Kasumi-1 (cell line): ENCODE data around the gene ATP2A1.

Source experiments
- DNase-seq, 2 experiments: peaks; one replicate each; lab custom pipeline; 2025; lab: John Stamatoyannopoulos, UW

The ATP2A1 gene

GRCh38 chr16:28878083-28878926, at the start of gene ATP2A1:
Gene ATP2A1, plus strand, starts transcription at chr16:28878488. Its CDS starts 184 bp downstream, at chr16:28878672.
- DNase-seq, result no peak

GRCh38 chr16:28829747-28830146, 48.5 kb upstream of the ATP2A1 start:
- no peak for DNase-seq

- DNase-seq, result no peak
Measured at GRCh38 chr16:28830531-28830930, 47.8 kb upstream of the ATP2A1 start.

GRCh38 chr16:28834349-28834748, 43.9 kb upstream of the ATP2A1 start:
- DNase-seq, result no peak

- DNase-seq, result no peak
Measured at GRCh38 chr16:28834873-28835863, 43.1 kb upstream of the ATP2A1 start.

- no peak for DNase-seq
Measured at GRCh38 chr16:28835864-28836760, 42.2 kb upstream of the ATP2A1 start.

GRCh38 chr16:28836761-28837064, 41.6 kb upstream of the ATP2A1 start:
- DNase-seq, result no peak

- DNase-seq, result no peak
Measured at GRCh38 chr16:28837672-28838557, 40.4 kb upstream of the ATP2A1 start.

GRCh38 chr16:28838558-28838918, 39.8 kb upstream of the ATP2A1 start:
- DNase-seq, result no peak

- no peak for DNase-seq
Measured at GRCh38 chr16:28839004-28839639, 39.2 kb upstream of the ATP2A1 start.

GRCh38 chr16:28839899-28840298, 38.4 kb upstream of the ATP2A1 start:
- no peak for DNase-seq

- DNase-seq, result no peak
Measured at GRCh38 chr16:28842696-28843095, 35.6 kb upstream of the ATP2A1 start.

- DNase-seq, result no peak
Measured at GRCh38 chr16:28843766-28844165, 34.5 kb upstream of the ATP2A1 start.

GRCh38 chr16:28844226-28844885, 33.9 kb upstream of the ATP2A1 start:
- DNase-seq, result no peak

- peak; percentile 22 to 31 for DNase-seq
Measured at GRCh38 chr16:28845293-28845692, 33.0 kb upstream of the ATP2A1 start.

- no peak for DNase-seq
Measured at GRCh38 chr16:28845761-28846079, 32.6 kb upstream of the ATP2A1 start.

GRCh38 chr16:28846080-28846932, 32.0 kb upstream of the ATP2A1 start, which contains the start of gene TUFM:
Gene TUFM, minus strand, starts transcription at chr16:28846348. Its CDS starts 79 bp downstream, at chr16:28846269.
- DNase-seq, result peak; percentile 86 to 87

- DNase-seq, result no peak
Measured at GRCh38 chr16:28846933-28847273, 31.4 kb upstream of the ATP2A1 start.

GRCh38 chr16:28858421-28858820, 19.9 kb upstream of the ATP2A1 start:
- no peak for DNase-seq
